PFSK-1 (cell line): ENCODE results near the gene GAPT.

Experiments used
- FOXP2 ChIP-seq: optimal IDR thresholded peaks from 2 replicates; pipeline ENCODE3; 2011; ENCODE audit warnings: borderline replicate concordance, control low read depth, inconsistent platforms; ENCODE audit not compliant: insufficient read depth; ENCODE audit errors: extremely low read length, extremely low read depth
- POLR2AphosphoS5 ChIP-seq: IDR thresholded peaks from 2 replicates; pipeline ENCODE4 v1.6.1; 2012; ENCODE audit warnings: low read depth, mild to moderate bottlenecking, control low read depth, low read length, moderate library complexity
- REST ChIP-seq, 2 experiments: IDR thresholded peaks; 2 replicates each; pipeline versions ENCODE4 v1.6.1 to v1.8.0; 2011 to 2012; ENCODE audit warnings: low read depth in 2 of 2, low read length in 2 of 2, control low read depth in 1 of 2, inconsistent platforms in 1 of 2, mild to moderate bottlenecking in 1 of 2, moderate library complexity in 1 of 2; ENCODE audit not compliant: insufficient read depth in 1 of 2
- SIN3A ChIP-seq: IDR thresholded peaks from 2 replicates; pipeline ENCODE4 v1.6.1; 2012; ENCODE audit warnings: mild to moderate bottlenecking, low read length, moderate library complexity, borderline replicate concordance; ENCODE audit not compliant: insufficient read depth
- TAF1 ChIP-seq: IDR thresholded peaks from 2 replicates; pipeline ENCODE4 v1.6.1; 2012; ENCODE audit warnings: low read length, control low read depth, borderline replicate concordance; ENCODE audit not compliant: insufficient read depth

The GAPT gene

DNA sequence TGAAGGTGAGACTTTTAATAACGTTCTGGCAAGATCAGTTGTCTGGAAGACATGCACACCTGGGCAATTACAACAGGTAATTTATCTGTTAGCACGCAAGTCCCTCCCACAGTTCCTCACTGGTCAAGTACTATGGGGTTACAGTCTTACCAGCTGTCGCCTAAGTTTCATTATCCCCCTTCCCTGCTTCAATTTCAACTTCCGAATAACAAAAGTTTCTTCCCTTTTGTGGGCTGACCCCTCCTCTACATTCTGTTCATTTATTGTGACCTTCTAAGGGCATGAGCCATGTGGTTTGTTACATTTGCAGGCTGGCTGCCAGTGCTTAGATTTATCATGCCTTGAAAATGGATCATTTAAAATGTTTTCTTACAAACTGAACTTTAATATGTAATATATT is 16.5 kb downstream of the GAPT start:
- TF ChIP-seq SIN3A (no peak), FOXP2 (no peak), REST (IDR thresholded peaks at IDR 0.05; ENCODE audit: insufficient read depth in 1 of 2, low read depth in 2 of 2, low read length in 2 of 2) (no peak), POLR2AphosphoS5 (no peak), TAF1 (no peak)

DNA sequence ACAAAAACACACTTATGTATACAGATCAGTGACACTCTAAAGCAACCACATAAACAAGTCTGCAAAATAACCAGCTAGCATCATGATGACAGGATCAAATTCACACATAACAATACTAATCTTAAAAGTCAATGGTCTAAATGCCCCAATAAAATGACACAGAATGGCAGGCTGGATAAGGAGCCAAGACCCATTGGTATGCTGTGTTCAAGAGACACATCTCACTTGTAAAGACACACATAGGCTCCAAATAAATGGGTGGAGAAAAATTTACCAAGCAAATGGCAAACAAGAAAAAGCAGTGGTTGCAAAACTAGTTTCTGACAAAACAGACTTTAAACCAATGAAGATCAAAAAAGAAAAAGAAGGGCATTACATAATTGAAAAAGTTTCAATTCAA is 26.0 kb downstream of the GAPT start:
- TF ChIP-seq POLR2AphosphoS5 (no peak), FOXP2 (no peak), TAF1 (no peak), REST (IDR thresholded peaks at IDR 0.05; ENCODE audit: insufficient read depth in 1 of 2, low read depth in 2 of 2, low read length in 2 of 2) (no peak), SIN3A (no peak)

- TF ChIP-seq REST (IDR thresholded peaks at IDR 0.05; ENCODE audit: insufficient read depth in 1 of 2, low read depth in 2 of 2, low read length in 2 of 2) (no peak), SIN3A (no peak), FOXP2 (no peak), TAF1 (no peak), POLR2AphosphoS5 (no peak)
Measured at GRCh38 chr5:58523956-58524355, 32.7 kb downstream of the GAPT start.

- TF ChIP-seq TAF1 = no peak
- no peak for TF ChIP-seq SIN3A
- no peak for TF ChIP-seq FOXP2
- TF ChIP-seq POLR2AphosphoS5 = no peak
Measured at GRCh38 chr5:58524571-58524970, 33.3 kb downstream of the GAPT start.

DNA sequence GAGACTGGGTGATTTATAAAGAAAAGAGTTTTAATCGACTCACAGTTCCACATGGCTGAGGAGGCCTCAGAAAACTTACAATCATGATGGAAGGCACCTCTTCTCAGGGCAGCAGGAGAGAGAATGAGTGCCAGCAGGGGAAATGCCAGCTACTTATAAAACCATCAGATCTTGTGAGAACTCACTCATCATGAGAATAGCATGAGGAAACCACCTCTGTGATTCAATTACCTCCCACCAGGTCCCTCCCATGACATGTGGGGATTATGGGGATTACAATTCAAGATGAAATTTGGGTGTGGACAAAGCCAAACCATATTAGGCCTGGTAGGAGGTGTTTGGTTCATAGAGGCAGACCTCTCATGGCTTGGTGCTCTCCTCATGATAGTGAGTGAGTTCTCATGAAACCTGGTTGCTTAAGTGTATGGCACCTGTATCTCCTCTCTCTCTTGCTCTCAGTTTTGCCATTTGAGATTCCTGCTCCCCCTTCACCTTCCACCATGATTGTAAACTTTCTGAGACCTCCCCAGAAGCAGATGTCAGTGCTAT is 39.8 kb downstream of the GAPT start:
- TF ChIP-seq TAF1 = no peak
- no peak for TF ChIP-seq REST (IDR thresholded peaks at IDR 0.05; ENCODE audit: insufficient read depth in 1 of 2, low read depth in 2 of 2, low read length in 2 of 2)
- TF ChIP-seq SIN3A = no peak
- no peak for TF ChIP-seq POLR2AphosphoS5
- TF ChIP-seq FOXP2 = no peak
